Liver (tissue), 3 donors: ENCODE measurements around the gene EXOC6B.

Source experiments
- CTCF ChIP-seq: fragments of 150-350 bp; IDR thresholded peaks from 2 replicates; pipeline ENCODE4 v1.5.1; 2017; ENCODE audit warnings: improper control_type of control experiment, low read depth, low read length; ENCODE audit not compliant: missing input control
- GABPA ChIP-seq, 2 donors: IDR thresholded peaks in 1 of 2; conservative IDR thresholded peaks in 1 of 2; 2 replicates each; pipeline ENCODE4 v1.6.1; 2016; ENCODE audit warnings: antibody characterized with exemption in 2 of 2, mild to moderate bottlenecking in 1 of 2, moderate library complexity in 1 of 2
- HNF4G ChIP-seq: IDR thresholded peaks from 2 replicates; pipeline ENCODE4 v1.6.1; 2016; ENCODE audit warnings: antibody characterized with exemption
- MAX ChIP-seq: IDR thresholded peaks from 2 replicates; pipeline ENCODE4 v1.6.1; 2016; ENCODE audit warnings: antibody characterized with exemption
- REST ChIP-seq: IDR thresholded peaks from 2 replicates; pipeline ENCODE4 v1.6.1; 2016; ENCODE audit warnings: antibody characterized with exemption, mild to moderate bottlenecking
- SP1 ChIP-seq: IDR thresholded peaks from 2 replicates; pipeline ENCODE4 v1.6.1; 2018; ENCODE audit warnings: antibody characterized with exemption, mild to moderate bottlenecking
- donor health status: healthy.
- donor health status: healthy.

GRCh38 chr2:72625366-72625765, 200.5 kb downstream of the EXOC6B start:
- TF ChIP-seq CTCF (no peak), GABPA (IDR thresholded peaks at IDR 0.05 in 1 of 2, conservative IDR thresholded peaks at IDR 0.05 in 1 of 2) (no peak), MAX (no peak), SP1 (no peak), HNF4G (no peak), REST (no peak)
